CD14-positive monocyte (primary cell): ENCODE data around the gene DEK. TPM values are rescaled to one million over a fixed set of nuclear protein-coding genes. Genes with fewer than 3 reads are reported as not detected.

Experiments used
- DNase-seq, 3 donors: peaks; one replicate each; pipeline ENCODE4 v3.0.0-alpha.2; 2011 to 2022
- H2AFZ ChIP-seq: 2 replicates; pipeline ENCODE4 v1.6.0; 2012; ENCODE audit warnings: mild to moderate bottlenecking, low read depth, low read length, inconsistent platforms; ENCODE audit not compliant: insufficient read depth, poor library complexity, severe bottlenecking
- H3K27ac ChIP-seq, 2 donors: 1 replicate in 1 of 2; 2 replicates in 1 of 2; pipeline ENCODE4 v1.5.1; 2012 to 2013; ENCODE audit warnings: low read length in 2 of 2, control low read depth in 1 of 2, inconsistent platforms in 1 of 2, low read depth in 1 of 2, mild to moderate bottlenecking in 1 of 2
- H3K27me3 ChIP-seq, 2 donors: one replicate each; pipeline versions ENCODE4 v1.6.0 to v1.6.1; 2011 to 2013; ENCODE audit warnings: low read length in 2 of 2; ENCODE audit not compliant: control insufficient read depth in 2 of 2, insufficient read depth in 2 of 2
- H3K36me3 ChIP-seq, 2 donors: replicated peaks in 1 of 2; 1 replicate in 1 of 2; 2 replicates in 1 of 2; pipeline versions ENCODE4 v1.5.1 to v1.6.1; 2012 to 2013; ENCODE audit warnings: low read length in 2 of 2, control low read depth in 1 of 2, inconsistent platforms in 1 of 2, mild to moderate bottlenecking in 1 of 2; ENCODE audit not compliant: insufficient read depth in 2 of 2, control insufficient read depth in 1 of 2
- H3K4me1 ChIP-seq, 2 donors: 1 replicate in 1 of 2; 2 replicates in 1 of 2; pipeline versions ENCODE4 v1.5.1 to v1.6.1; 2012 to 2013; ENCODE audit warnings: low read length in 2 of 2, control low read depth in 1 of 2, inconsistent platforms in 1 of 2, mild to moderate bottlenecking in 1 of 2, moderate library complexity in 1 of 2; ENCODE audit not compliant: insufficient read depth in 2 of 2, control insufficient read depth in 1 of 2
- H3K4me2 ChIP-seq: replicated peaks from 2 replicates; pipeline ENCODE3; 2012; ENCODE audit warnings: low read length, moderate library complexity, mild to moderate bottlenecking; ENCODE audit not compliant: poor library complexity, severe bottlenecking; ENCODE audit errors: extremely low read depth
- H3K4me3 ChIP-seq, 3 experiments: fragments of 200-600 bp in 1 of 3; sonication (generic) in 1 of 3; replicated peaks in 1 of 3; 1 replicate in 2 of 3; 2 replicates in 1 of 3; pipeline ENCODE4 v1.5.1; 2011 to 2013; ENCODE audit warnings: low read length in 3 of 3, mild to moderate bottlenecking in 3 of 3, control low read depth in 2 of 3, low read depth in 2 of 3, inconsistent platforms in 1 of 3, moderate library complexity in 1 of 3
- H3K79me2 ChIP-seq: 2 replicates; pipeline ENCODE4 v1.6.0; 2012; ENCODE audit warnings: mild to moderate bottlenecking, control low read depth, inconsistent platforms, low read length, moderate library complexity; ENCODE audit not compliant: insufficient read depth
- H3K9ac ChIP-seq: 2 replicates; pipeline ENCODE4 v1.6.0; 2017; ENCODE audit warnings: low read length, mild to moderate bottlenecking; ENCODE audit not compliant: insufficient read depth, poor library complexity, severe bottlenecking
- H3K9me3 ChIP-seq, 2 donors: replicated peaks in 1 of 2; 1 replicate in 1 of 2; 2 replicates in 1 of 2; pipeline versions ENCODE4 v1.5.1 to v1.6.1; 2012 to 2013; ENCODE audit warnings: low read length in 2 of 2, control low read depth in 1 of 2; ENCODE audit not compliant: control insufficient read depth in 1 of 2, insufficient read depth in 1 of 2
- H4K20me1 ChIP-seq: 2 replicates; pipeline ENCODE4 v1.6.0; 2012; ENCODE audit warnings: mild to moderate bottlenecking, low read length, control low read depth, moderate library complexity; ENCODE audit not compliant: insufficient read depth
- H3K27ac Mint-ChIP-seq, 7 donors: one replicate each; pipeline ENCODE4 v1.8.0; 2020; ENCODE audit warnings: mild to moderate bottlenecking in 7 of 7, mixed read lengths in 7 of 7, moderate library complexity in 6 of 7, inconsistent platforms in 2 of 7
- H3K27me3 Mint-ChIP-seq, 3 donors: one replicate each; pipeline ENCODE4 v1.8.0; 2021 to 2022; ENCODE audit warnings: low read depth in 3 of 3, mild to moderate bottlenecking in 3 of 3, mixed read lengths in 3 of 3, moderate library complexity in 3 of 3, inconsistent platforms in 1 of 3
- H3K36me3 Mint-ChIP-seq, 2 donors: one replicate each; pipeline ENCODE4 v1.8.0; 2020; ENCODE audit warnings: mixed read lengths in 2 of 2, inconsistent platforms in 1 of 2, mild to moderate bottlenecking in 1 of 2
- H3K4me1 Mint-ChIP-seq: one replicate; pipeline ENCODE4 v1.8.0; 2020; ENCODE audit warnings: mild to moderate bottlenecking, mixed read lengths
- H3K4me3 Mint-ChIP-seq, 2 donors: one replicate each; pipeline ENCODE4 v1.8.0; 2020; ENCODE audit warnings: mild to moderate bottlenecking in 2 of 2, mixed read lengths in 2 of 2, moderate library complexity in 1 of 2
- H3K9me3 Mint-ChIP-seq, 7 donors: one replicate each; pipeline ENCODE4 v1.8.0; 2020 to 2022; ENCODE audit warnings: mixed read lengths in 7 of 7, mild to moderate bottlenecking in 6 of 7, moderate library complexity in 6 of 7, inconsistent platforms in 2 of 7
- WGBS: methylation state at CpG from one replicate; pipeline ENCODE4 v1.1.5; 2013; ENCODE audit warnings: missing lambda C conversion rate; ENCODE audit not compliant: insufficient coverage; 5-methylcytosine and 5-hydroxymethylcytosine counted together
- intact Hi-C, 2 donors: fragments of 100-400 bp; cut with micrococcal nuclease; formaldehyde crosslinking; loops; one replicate each; pipeline versions ENCODE4 v1.15.0 to v1.15.1; 2023
- polyA plus RNA-seq, 3 donors: library from polyadenylated mRNA; depleted of rRNA in 1 of 3; unstranded in 2 of 3; stranded (reverse) in 1 of 3; fragments of 300-500 nt in 2 of 3; fragments of >200 nt in 1 of 3; fragmentation: Illumina TruSeq in 2 of 3; gene quantifications; 1 replicate in 2 of 3; 2 replicates in 1 of 3; pipeline ENCODE4 v1.2.3, GENCODE V29; 2012 to 2021
- TF ChIP-seq, protein P1 (sequence below): fragments of 200-600 bp; IDR thresholded peaks from one replicate; pipeline ENCODE4 v1.8.0; 2022; ENCODE audit warnings: antibody characterized with exemption, mild to moderate bottlenecking

DEK gene
- polyA plus RNA-seq, 3 donors = 32.3 to 63.9 (median 56.5) TPM

- no peak for DNase-seq
- Mint-ChIP-seq H3K27me3 (peaks cover 0 to 2% (median 0%) of the 10 kb centered on the region in 3 donors), H3K4me1 (no peaks in the 10 kb centered on the region), H3K36me3 (peaks cover 80 to 97% of the 10 kb centered on the region in 2 donors), H3K9me3 (peaks cover 0 to 2% (median 0%) of the 10 kb centered on the region in 7 donors), H3K27ac (peak overlapping the region in 3 of 7 donors; percentile 6 to 30 (median 8)), H3K4me3 (no peak overlapping the region)
- Histone ChIP-seq H3K79me2 (peaks cover 3% of the 10 kb centered on the region), H4K20me1 (peaks cover 32% of the 10 kb centered on the region), H3K36me3 (peaks cover 89 to 98% of the 10 kb centered on the region in 2 donors), H2AFZ (no peak overlapping the region), H3K9ac (no peak overlapping the region), H3K9me3 (no peaks in the 10 kb centered on the region), H3K27me3 (no peaks in the 10 kb centered on the region), H3K4me2 (no peak overlapping the region), H3K27ac (no peak overlapping the region), H3K4me1 (no peaks in the 10 kb centered on the region), H3K4me3 (no peak overlapping the region)
- WGBS = 100% methylated on average over 6 of the region's 6 CpGs
- TF ChIP-seq, protein P1, sequence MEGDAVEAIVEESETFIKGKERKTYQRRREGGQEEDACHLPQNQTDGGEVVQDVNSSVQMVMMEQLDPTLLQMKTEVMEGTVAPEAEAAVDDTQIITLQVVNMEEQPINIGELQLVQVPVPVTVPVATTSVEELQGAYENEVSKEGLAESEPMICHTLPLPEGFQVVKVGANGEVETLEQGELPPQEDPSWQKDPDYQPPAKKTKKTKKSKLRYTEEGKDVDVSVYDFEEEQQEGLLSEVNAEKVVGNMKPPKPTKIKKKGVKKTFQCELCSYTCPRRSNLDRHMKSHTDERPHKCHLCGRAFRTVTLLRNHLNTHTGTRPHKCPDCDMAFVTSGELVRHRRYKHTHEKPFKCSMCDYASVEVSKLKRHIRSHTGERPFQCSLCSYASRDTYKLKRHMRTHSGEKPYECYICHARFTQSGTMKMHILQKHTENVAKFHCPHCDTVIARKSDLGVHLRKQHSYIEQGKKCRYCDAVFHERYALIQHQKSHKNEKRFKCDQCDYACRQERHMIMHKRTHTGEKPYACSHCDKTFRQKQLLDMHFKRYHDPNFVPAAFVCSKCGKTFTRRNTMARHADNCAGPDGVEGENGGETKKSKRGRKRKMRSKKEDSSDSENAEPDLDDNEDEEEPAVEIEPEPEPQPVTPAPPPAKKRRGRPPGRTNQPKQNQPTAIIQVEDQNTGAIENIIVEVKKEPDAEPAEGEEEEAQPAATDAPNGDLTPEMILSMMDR = no peak
- intact Hi-C loops = no loop called here
Measured at GRCh38 chr6:18203786-18204185, 60.5 kb downstream of the DEK start.

DNA sequence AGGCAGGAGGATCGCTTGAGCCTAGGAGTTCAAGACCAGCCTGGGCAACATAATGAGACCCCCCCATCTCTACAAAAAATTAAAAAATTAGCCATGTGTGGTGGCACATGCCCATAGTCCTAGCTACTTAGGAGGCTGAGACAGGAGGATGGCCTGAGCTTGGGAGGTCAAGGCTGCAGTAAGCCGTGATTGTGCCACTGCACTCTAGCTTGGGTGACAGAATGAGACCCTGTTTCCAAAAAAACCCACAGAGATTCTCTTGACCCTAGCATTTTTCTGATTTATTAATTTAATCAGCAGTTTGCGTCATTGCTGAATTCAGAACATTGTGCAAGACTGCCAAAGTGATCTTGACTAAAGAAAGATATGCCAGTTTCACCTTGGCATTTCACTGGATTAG lies 72.3 kb downstream of the DEK start:
- Histone ChIP-seq H2AFZ (no peak overlapping the region), H3K4me2 (no peak overlapping the region), H3K4me3 (no peak overlapping the region), H3K79me2 (peaks cover 7% of the 10 kb centered on the region), H4K20me1 (peaks cover 5% of the 10 kb centered on the region), H3K4me1 (peaks cover under 1 to 5% of the 10 kb centered on the region in 2 donors), H3K9me3 (no peaks in the 10 kb centered on the region), H3K9ac (no peak overlapping the region), H3K27ac (peak overlapping the region in 1 of 2 donors; percentile 32), H3K27me3 (no peaks in the 10 kb centered on the region), H3K36me3 (peaks cover 67 to 93% of the 10 kb centered on the region in 2 donors)
- Mint-ChIP-seq H3K4me3 (no peak overlapping the region), H3K9me3 (no peaks in the 10 kb centered on the region), H3K27ac (peak overlapping the region in 1 of 7 donors; percentile 55), H3K36me3 (peaks cover 71 to 92% of the 10 kb centered on the region in 2 donors), H3K4me1 (peaks cover 3% of the 10 kb centered on the region), H3K27me3 (no peaks in the 10 kb centered on the region)
- DNase-seq = no peak
- 100% methylated on average over 1 of the region's 3 CpGs for WGBS
- intact Hi-C loops = loop anchor here in 1 of 2 donors (10.0 kb wide), 1 partner anchor 63 kb away; no protein-coding TSS in a partner anchor
- TF ChIP-seq, protein P1 = no peak
